SKM-1 (cell line): ENCODE measurements around the gene PKMYT1.
"Not testable (repeated sequence)": the region's sequence is repeated elsewhere in the genome, so short reads cannot be mapped to it uniquely, and the experiment has no call there.

ENCODE experiments used
- DNase-seq: peaks from one replicate; lab custom pipeline; 2025; ENCODE audit not compliant: unreplicated experiment; lab: John Stamatoyannopoulos, UW

The PKMYT1 gene

GRCh38 chr16:2962334-2963073, 17.7 kb downstream of the PKMYT1 start:
- no peak for DNase-seq

GRCh38 chr16:2960183-2961010, 19.8 kb downstream of the PKMYT1 start:
- no peak for DNase-seq

GRCh38 chr16:2959206-2959605, 21.0 kb downstream of the PKMYT1 start:
- DNase-seq = no peak

- DNase-seq = no peak
Observed at GRCh38 chr16:2956579-2956956, 23.7 kb downstream of the PKMYT1 start.

- DNase-seq = no peak
Observed at GRCh38 chr16:2955779-2956578, 24.3 kb downstream of the PKMYT1 start.

GRCh38 chr16:2955438-2955778, 24.8 kb downstream of the PKMYT1 start:
- no peak for DNase-seq

- DNase-seq = no peak
Observed at GRCh38 chr16:2954656-2955381, 25.4 kb downstream of the PKMYT1 start.

- no peak for DNase-seq
Observed at GRCh38 chr16:2953706-2954627, 26.3 kb downstream of the PKMYT1 start.

- no peak for DNase-seq
Observed at GRCh38 chr16:2952679-2953078, 27.6 kb downstream of the PKMYT1 start.

GRCh38 chr16:2950773-2951172, 29.5 kb downstream of the PKMYT1 start:
- no peak for DNase-seq

- DNase-seq = no peak
Observed at GRCh38 chr16:2950353-2950724, 29.9 kb downstream of the PKMYT1 start.

GRCh38 chr16:2949705-2950352, 30.4 kb downstream of the PKMYT1 start:
- DNase-seq = no peak

- no peak for DNase-seq
Observed at GRCh38 chr16:2948807-2949704, 31.2 kb downstream of the PKMYT1 start.

- DNase-seq = no peak
Observed at GRCh38 chr16:2946649-2947048, 33.6 kb downstream of the PKMYT1 start.

GRCh38 chr16:2943716-2944115, 36.5 kb downstream of the PKMYT1 start:
- DNase-seq = not testable (repeated sequence)

GRCh38 chr16:2942045-2942444, 38.2 kb downstream of the PKMYT1 start:
- no peak for DNase-seq

GRCh38 chr16:2939968-2940367, 40.3 kb downstream of the PKMYT1 start:
- DNase-seq = no peak

GRCh38 chr16:2938206-2938605, 42.0 kb downstream of the PKMYT1 start:
- DNase-seq = no peak

- DNase-seq = no peak
Observed at GRCh38 chr16:2937170-2937569, 43.1 kb downstream of the PKMYT1 start.
